Loucy (cell line): ENCODE results near the gene RPUSD1.

Experiments used
- EZH2phosphoT487 ChIP-seq: fragments of 200-600 bp; IDR thresholded peaks from 2 replicates; pipeline ENCODE4 v1.6.1; 2018; ENCODE audit warnings: antibody characterized with exemption, mild to moderate bottlenecking, moderate library complexity, borderline replicate concordance
- TF ChIP-seq, protein P1 (sequence below): fragments of 200-600 bp; sonication (generic); conservative IDR thresholded peaks from 2 replicates; pipeline ENCODE4 v1.5.1; 2014; ENCODE audit warnings: mild to moderate bottlenecking, antibody characterized with exemption, low read length

DNA sequence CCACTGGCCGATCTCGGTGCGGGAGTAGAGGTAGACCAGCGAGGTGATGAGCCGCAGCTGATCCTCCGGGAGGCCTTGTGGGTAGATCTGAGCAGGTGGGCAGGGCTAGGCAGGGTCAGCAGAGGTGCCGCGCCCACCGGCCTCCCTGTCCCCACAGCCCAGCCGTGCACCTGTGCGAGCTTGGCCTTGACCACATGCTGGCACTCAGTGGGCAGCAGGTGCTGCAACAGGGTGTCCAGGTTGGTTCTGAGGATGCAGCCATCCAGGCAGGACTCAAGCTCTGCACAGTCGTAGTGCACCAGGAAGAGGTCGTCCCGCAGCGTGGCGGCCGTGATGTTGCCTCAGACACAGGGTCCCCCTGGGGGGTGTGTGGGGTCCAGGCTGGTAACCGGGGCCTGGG is 15.2 kb downstream of the RPUSD1 start:
- TF ChIP-seq, protein P1, sequence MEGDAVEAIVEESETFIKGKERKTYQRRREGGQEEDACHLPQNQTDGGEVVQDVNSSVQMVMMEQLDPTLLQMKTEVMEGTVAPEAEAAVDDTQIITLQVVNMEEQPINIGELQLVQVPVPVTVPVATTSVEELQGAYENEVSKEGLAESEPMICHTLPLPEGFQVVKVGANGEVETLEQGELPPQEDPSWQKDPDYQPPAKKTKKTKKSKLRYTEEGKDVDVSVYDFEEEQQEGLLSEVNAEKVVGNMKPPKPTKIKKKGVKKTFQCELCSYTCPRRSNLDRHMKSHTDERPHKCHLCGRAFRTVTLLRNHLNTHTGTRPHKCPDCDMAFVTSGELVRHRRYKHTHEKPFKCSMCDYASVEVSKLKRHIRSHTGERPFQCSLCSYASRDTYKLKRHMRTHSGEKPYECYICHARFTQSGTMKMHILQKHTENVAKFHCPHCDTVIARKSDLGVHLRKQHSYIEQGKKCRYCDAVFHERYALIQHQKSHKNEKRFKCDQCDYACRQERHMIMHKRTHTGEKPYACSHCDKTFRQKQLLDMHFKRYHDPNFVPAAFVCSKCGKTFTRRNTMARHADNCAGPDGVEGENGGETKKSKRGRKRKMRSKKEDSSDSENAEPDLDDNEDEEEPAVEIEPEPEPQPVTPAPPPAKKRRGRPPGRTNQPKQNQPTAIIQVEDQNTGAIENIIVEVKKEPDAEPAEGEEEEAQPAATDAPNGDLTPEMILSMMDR: no peak
- no peak for TF ChIP-seq EZH2phosphoT487
